Osteocyte (in vitro differentiated cells): ENCODE results near the gene COG6. TPM values are rescaled to one million over a fixed set of nuclear protein-coding genes. Genes with fewer than 3 reads are reported as not detected.
A peak's percentile ranks its signal among the peaks of the same experiment; 100 is the strongest.

ENCODE experiments used
- DNase-seq: peaks from one replicate; pipeline ENCODE4 v3.0.0; 2021; ENCODE audit warnings: mixed read lengths; ENCODE audit not compliant: unreplicated experiment; ENCODE audit errors: extremely low spot score
- H3K27ac Mint-ChIP-seq: one replicate; pipeline ENCODE4 v1.8.0; 2021; ENCODE audit warnings: mild to moderate bottlenecking, mixed read lengths; ENCODE audit not compliant: unreplicated experiment
- H3K27me3 Mint-ChIP-seq: one replicate; pipeline ENCODE4 v1.8.0; 2021; ENCODE audit warnings: mixed read lengths; ENCODE audit not compliant: unreplicated experiment
- H3K36me3 Mint-ChIP-seq: one replicate; pipeline ENCODE4 v1.8.0; 2021; ENCODE audit warnings: mixed read lengths; ENCODE audit not compliant: unreplicated experiment
- H3K4me1 Mint-ChIP-seq: one replicate; pipeline ENCODE4 v1.8.0; 2021; ENCODE audit warnings: mixed read lengths; ENCODE audit not compliant: unreplicated experiment
- H3K4me3 Mint-ChIP-seq: one replicate; pipeline ENCODE4 v1.8.0; 2021; ENCODE audit warnings: mild to moderate bottlenecking, moderate library complexity, mixed read lengths; ENCODE audit not compliant: unreplicated experiment
- H3K9me3 Mint-ChIP-seq: one replicate; pipeline ENCODE4 v1.8.0; 2021; ENCODE audit warnings: mixed read lengths; ENCODE audit not compliant: unreplicated experiment
- total RNA-seq: library from RNA; stranded (reverse); gene quantifications from 2 replicates; pipeline ENCODE4 v1.2.1, GENCODE V29; 2021
- TF ChIP-seq, protein P1 (sequence below): fragments of 200-600 bp; sonication (generic); IDR thresholded peaks from 2 replicates; pipeline ENCODE4 v1.5.0; 2021; ENCODE audit warnings: antibody characterized with exemption, mild to moderate bottlenecking, moderate library complexity

The COG6 gene
- total RNA-seq, 1 donor from 2014 or later: 38.7 TPM

GRCh38 chr13:39656325-39656677 is 839 bp downstream of the COG6 start:
- H3K27me3 Mint-ChIP-seq: no peaks in the 10 kb centered on the region
- TF ChIP-seq, protein P1, sequence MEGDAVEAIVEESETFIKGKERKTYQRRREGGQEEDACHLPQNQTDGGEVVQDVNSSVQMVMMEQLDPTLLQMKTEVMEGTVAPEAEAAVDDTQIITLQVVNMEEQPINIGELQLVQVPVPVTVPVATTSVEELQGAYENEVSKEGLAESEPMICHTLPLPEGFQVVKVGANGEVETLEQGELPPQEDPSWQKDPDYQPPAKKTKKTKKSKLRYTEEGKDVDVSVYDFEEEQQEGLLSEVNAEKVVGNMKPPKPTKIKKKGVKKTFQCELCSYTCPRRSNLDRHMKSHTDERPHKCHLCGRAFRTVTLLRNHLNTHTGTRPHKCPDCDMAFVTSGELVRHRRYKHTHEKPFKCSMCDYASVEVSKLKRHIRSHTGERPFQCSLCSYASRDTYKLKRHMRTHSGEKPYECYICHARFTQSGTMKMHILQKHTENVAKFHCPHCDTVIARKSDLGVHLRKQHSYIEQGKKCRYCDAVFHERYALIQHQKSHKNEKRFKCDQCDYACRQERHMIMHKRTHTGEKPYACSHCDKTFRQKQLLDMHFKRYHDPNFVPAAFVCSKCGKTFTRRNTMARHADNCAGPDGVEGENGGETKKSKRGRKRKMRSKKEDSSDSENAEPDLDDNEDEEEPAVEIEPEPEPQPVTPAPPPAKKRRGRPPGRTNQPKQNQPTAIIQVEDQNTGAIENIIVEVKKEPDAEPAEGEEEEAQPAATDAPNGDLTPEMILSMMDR: no peak
- H3K4me3 Mint-ChIP-seq: peak overlapping the region; percentile 94
- peak overlapping the region; percentile 85 for H3K27ac Mint-ChIP-seq
- H3K36me3 Mint-ChIP-seq: no peaks in the 10 kb centered on the region
- H3K4me1 Mint-ChIP-seq: peaks cover 22% of the 10 kb centered on the region
- DNase-seq: no peak
- H3K9me3 Mint-ChIP-seq: peaks cover 4% of the 10 kb centered on the region

DNA sequence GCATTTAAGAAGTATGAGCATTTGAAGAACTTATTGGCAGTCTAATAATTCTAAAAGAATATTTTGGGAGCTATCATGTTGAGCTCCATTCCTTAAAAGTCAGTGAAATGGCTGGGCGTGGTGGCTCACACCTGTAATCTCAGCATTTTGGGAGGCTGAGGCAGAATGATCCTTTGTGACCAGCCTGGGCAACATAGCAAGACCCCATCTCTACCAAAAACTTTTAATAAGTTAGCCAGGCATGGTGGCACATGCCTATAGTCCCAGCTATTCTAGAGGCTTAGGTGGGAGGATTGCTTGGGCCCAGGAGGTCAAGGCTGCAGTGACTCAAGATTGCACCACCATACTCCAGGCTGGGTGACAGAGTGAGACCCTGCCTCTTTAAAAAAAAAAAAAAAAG is 8.0 kb downstream of the COG6 start:
- H3K4me1 Mint-ChIP-seq: peaks cover 2% of the 10 kb centered on the region
- no peak for DNase-seq
- no peaks in the 10 kb centered on the region for H3K27me3 Mint-ChIP-seq
- TF ChIP-seq, protein P1: no peak
- H3K36me3 Mint-ChIP-seq: peaks cover 15% of the 10 kb centered on the region
- H3K4me3 Mint-ChIP-seq: no peak overlapping the region
- H3K9me3 Mint-ChIP-seq: no peaks in the 10 kb centered on the region
- no peak overlapping the region for H3K27ac Mint-ChIP-seq

GRCh38 chr13:39663958-39664357 is 8.5 kb downstream of the COG6 start:
- Mint-ChIP-seq H3K27ac (no peak overlapping the region), H3K9me3 (no peaks in the 10 kb centered on the region), H3K4me1 (no peaks in the 10 kb centered on the region), H3K4me3 (no peak overlapping the region), H3K36me3 (peaks cover 15% of the 10 kb centered on the region), H3K27me3 (no peaks in the 10 kb centered on the region)
- no peak for DNase-seq
- TF ChIP-seq, protein P1: no peak

- no peak overlapping the region for H3K27ac Mint-ChIP-seq
- H3K4me3 Mint-ChIP-seq: no peak overlapping the region
- DNase-seq: no peak
- peaks cover 15% of the 10 kb centered on the region for H3K36me3 Mint-ChIP-seq
- H3K27me3 Mint-ChIP-seq: no peaks in the 10 kb centered on the region
- H3K4me1 Mint-ChIP-seq: no peaks in the 10 kb centered on the region
- no peaks in the 10 kb centered on the region for H3K9me3 Mint-ChIP-seq
- TF ChIP-seq, protein P1: no peak
Observed at GRCh38 chr13:39665763-39666162, 10.3 kb downstream of the COG6 start.

GRCh38 chr13:39670445-39670844 is 15.0 kb downstream of the COG6 start:
- no peak overlapping the region for H3K27ac Mint-ChIP-seq
- no peak for DNase-seq
- H3K4me1 Mint-ChIP-seq: no peaks in the 10 kb centered on the region
- no peaks in the 10 kb centered on the region for H3K27me3 Mint-ChIP-seq
- TF ChIP-seq, protein P1: no peak
- no peak overlapping the region for H3K4me3 Mint-ChIP-seq
- peaks cover 4% of the 10 kb centered on the region for H3K9me3 Mint-ChIP-seq
- peaks cover 14% of the 10 kb centered on the region for H3K36me3 Mint-ChIP-seq
